Neural cell (in vitro differentiated cells): Measurements from ENCODE around the gene MRPS6. TPM values are rescaled to one million over a fixed set of nuclear protein-coding genes. Genes with fewer than 3 reads are reported as not detected.

ENCODE experiments used
- H2AFZ ChIP-seq: fragments of 200-600, 300-800 bp; sonication (generic), shearing (Covaris generic); 2 replicates; pipeline ENCODE4 v1.6.0; 2014; ENCODE audit warnings: low read depth, mild to moderate bottlenecking, antibody characterized with exemption, low read length, moderate library complexity
- H3F3A ChIP-seq: fragments of 200-600 bp; shearing (Covaris generic); 2 replicates; pipeline ENCODE4 v1.6.1; 2016; ENCODE audit warnings: mild to moderate bottlenecking, moderate library complexity, mixed read lengths, antibody characterized with exemption, low read length; ENCODE audit not compliant: insufficient read depth, poor library complexity, severe bottlenecking
- H3K27ac ChIP-seq: fragments of 200-600, 300-800 bp; sonication (generic), shearing (Covaris generic); 2 replicates; pipeline ENCODE4 v1.5.1; 2014; ENCODE audit warnings: mild to moderate bottlenecking, low read length, moderate library complexity
- H3K27me3 ChIP-seq: fragments of 300-800, 200-600 bp; sonication (generic), shearing (Covaris generic); 2 replicates; pipeline ENCODE4 v1.6.0; 2014; ENCODE audit warnings: mild to moderate bottlenecking, low read depth, low read length, moderate library complexity; ENCODE audit not compliant: insufficient read depth
- H3K36me3 ChIP-seq: fragments of 300-800, 200-600 bp; sonication (generic), shearing (Covaris generic); 2 replicates; pipeline ENCODE4 v1.5.1; 2014; ENCODE audit warnings: mild to moderate bottlenecking, antibody characterized with exemption, low read length, moderate library complexity; ENCODE audit not compliant: insufficient read depth
- H3K4me2 ChIP-seq: fragments of 300-800, 200-600 bp; sonication (generic), shearing (Covaris generic); 2 replicates; pipeline ENCODE4 v1.6.0; 2014; ENCODE audit warnings: mild to moderate bottlenecking, low read length
- H3K4me3 ChIP-seq: fragments of 300-800, 200-600 bp; sonication (generic), shearing (Covaris generic); 2 replicates; pipeline ENCODE4 v1.5.1; 2014; ENCODE audit warnings: mild to moderate bottlenecking, low read length, moderate library complexity
- H3K79me2 ChIP-seq: fragments of 200-600 bp; shearing (Covaris generic); replicated peaks from 2 replicates; pipeline ENCODE4 v1.6.0; 2014; ENCODE audit warnings: mild to moderate bottlenecking, low read length, moderate library complexity; ENCODE audit not compliant: insufficient read depth
- H3K9ac ChIP-seq: fragments of 300-800, 200-600 bp; sonication (generic), shearing (Covaris generic); 2 replicates; pipeline ENCODE4 v1.6.1; 2016; ENCODE audit warnings: mild to moderate bottlenecking, low read length, mixed read lengths
- H3K9me2 ChIP-seq: fragments of 200-600 bp; shearing (Covaris generic); 2 replicates; pipeline ENCODE4 v1.6.1; 2016; ENCODE audit warnings: mild to moderate bottlenecking, low read length, mixed read lengths; ENCODE audit not compliant: insufficient read depth
- H3K9me3 ChIP-seq: fragments of 200-600, 300-800 bp; sonication (generic), shearing (Covaris generic); 2 replicates; pipeline ENCODE4 v1.6.1; 2016; ENCODE audit warnings: mild to moderate bottlenecking, mixed run types, low read length, moderate library complexity, mixed read lengths
- H4K20me1 ChIP-seq: fragments of 200-600 bp; shearing (Covaris generic); 2 replicates; pipeline ENCODE4 v1.6.1; 2016; ENCODE audit warnings: mild to moderate bottlenecking, mixed run types; ENCODE audit not compliant: insufficient read depth
- EP300 ChIP-seq: fragments of 450-650 bp; conservative IDR thresholded peaks from 2 replicates; pipeline ENCODE4 v1.6.1; 2014; ENCODE audit warnings: antibody characterized with exemption, mild to moderate bottlenecking, moderate library complexity; ENCODE audit not compliant: poor library complexity, severe bottlenecking
- EZH2 ChIP-seq: fragments of 200-600, 300-800 bp; shearing (Covaris generic), sonication (generic); IDR thresholded peaks from 2 replicates; pipeline ENCODE4 v1.6.1; 2014; ENCODE audit warnings: antibody characterized with exemption, low read length, borderline replicate concordance, mild to moderate bottlenecking; ENCODE audit not compliant: insufficient read depth, poor library complexity, severe bottlenecking
- MXI1 ChIP-seq: fragments of 450-650 bp; conservative IDR thresholded peaks from 2 replicates; pipeline ENCODE4 v1.6.1; 2014; ENCODE audit warnings: antibody characterized with exemption, mild to moderate bottlenecking; ENCODE audit not compliant: poor library complexity, severe bottlenecking
- POLR2AphosphoS5 ChIP-seq: IDR thresholded peaks from 2 replicates; pipeline ENCODE4 v1.6.1; 2012
- RAD21 ChIP-seq: fragments of 450-650 bp; conservative IDR thresholded peaks from 2 replicates; pipeline ENCODE4 v1.6.1; 2014; ENCODE audit warnings: antibody characterized with exemption, mild to moderate bottlenecking, moderate library complexity
- SMC3 ChIP-seq: fragments of 450-650 bp; conservative IDR thresholded peaks from 2 replicates; pipeline ENCODE4 v1.6.1; 2014; ENCODE audit warnings: antibody characterized with exemption, mild to moderate bottlenecking, moderate library complexity; ENCODE audit not compliant: poor library complexity
- TAF1 ChIP-seq: IDR thresholded peaks from 2 replicates; pipeline ENCODE4 v1.6.1; 2012; ENCODE audit warnings: low read depth
- polyA plus RNA-seq: library from polyadenylated mRNA; depleted of rRNA; stranded (reverse); fragments of >200 nt; gene quantifications from 2 replicates; pipeline ENCODE4 v1.2.3, GENCODE V29; 2014
- TF ChIP-seq, protein P1 (sequence below): IDR thresholded peaks from 2 replicates; pipeline ENCODE4 v1.6.1; 2012; ENCODE audit warnings: borderline replicate concordance
- TF ChIP-seq, protein P2 (sequence below): fragments of 450-650 bp; IDR thresholded peaks from 2 replicates; pipeline ENCODE4 v1.5.1; 2014; ENCODE audit warnings: antibody characterized with exemption, mild to moderate bottlenecking, moderate library complexity; ENCODE audit not compliant: poor library complexity, severe bottlenecking

Gene MRPS6
- polyA plus RNA-seq, 1 donor from 2014 or later, result 70.1 TPM

DNA sequence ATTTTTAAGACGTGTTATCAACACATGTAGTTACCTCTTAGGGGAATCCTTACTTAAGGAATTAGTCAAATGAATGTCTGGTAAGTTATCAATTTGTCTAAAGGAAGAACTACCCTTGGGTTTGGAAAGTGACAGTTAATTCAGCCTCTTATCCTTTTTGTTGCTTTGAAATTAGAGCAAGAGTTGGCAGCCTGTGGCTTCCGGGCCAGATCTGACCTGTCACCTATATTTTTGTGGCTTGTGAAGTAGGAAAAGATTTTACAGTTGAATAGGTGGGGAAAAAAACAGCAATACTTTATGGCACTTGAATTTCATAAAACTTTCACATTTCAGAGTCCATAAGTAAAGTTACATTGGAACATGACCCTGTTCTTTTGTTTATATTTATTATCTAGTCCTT lies 5.5 kb downstream of the MRPS6 start:
- Histone ChIP-seq H3K9me2 (no peaks in the 10 kb centered on the region), H3K27me3 (no peaks in the 10 kb centered on the region), H3K4me2 (no peak overlapping the region), H3K9me3 (no peaks in the 10 kb centered on the region), H2AFZ (no peak overlapping the region), H3F3A (no peaks in the 10 kb centered on the region), H3K36me3 (no peaks in the 10 kb centered on the region), H3K79me2 (peaks cover 70% of the 10 kb centered on the region), H3K9ac (no peak overlapping the region), H4K20me1 (no peaks in the 10 kb centered on the region), H3K27ac (no peak overlapping the region), H3K4me3 (no peak overlapping the region)
- no peak for TF ChIP-seq EP300
- TF ChIP-seq SMC3, result no peak
- TF ChIP-seq, protein P1, sequence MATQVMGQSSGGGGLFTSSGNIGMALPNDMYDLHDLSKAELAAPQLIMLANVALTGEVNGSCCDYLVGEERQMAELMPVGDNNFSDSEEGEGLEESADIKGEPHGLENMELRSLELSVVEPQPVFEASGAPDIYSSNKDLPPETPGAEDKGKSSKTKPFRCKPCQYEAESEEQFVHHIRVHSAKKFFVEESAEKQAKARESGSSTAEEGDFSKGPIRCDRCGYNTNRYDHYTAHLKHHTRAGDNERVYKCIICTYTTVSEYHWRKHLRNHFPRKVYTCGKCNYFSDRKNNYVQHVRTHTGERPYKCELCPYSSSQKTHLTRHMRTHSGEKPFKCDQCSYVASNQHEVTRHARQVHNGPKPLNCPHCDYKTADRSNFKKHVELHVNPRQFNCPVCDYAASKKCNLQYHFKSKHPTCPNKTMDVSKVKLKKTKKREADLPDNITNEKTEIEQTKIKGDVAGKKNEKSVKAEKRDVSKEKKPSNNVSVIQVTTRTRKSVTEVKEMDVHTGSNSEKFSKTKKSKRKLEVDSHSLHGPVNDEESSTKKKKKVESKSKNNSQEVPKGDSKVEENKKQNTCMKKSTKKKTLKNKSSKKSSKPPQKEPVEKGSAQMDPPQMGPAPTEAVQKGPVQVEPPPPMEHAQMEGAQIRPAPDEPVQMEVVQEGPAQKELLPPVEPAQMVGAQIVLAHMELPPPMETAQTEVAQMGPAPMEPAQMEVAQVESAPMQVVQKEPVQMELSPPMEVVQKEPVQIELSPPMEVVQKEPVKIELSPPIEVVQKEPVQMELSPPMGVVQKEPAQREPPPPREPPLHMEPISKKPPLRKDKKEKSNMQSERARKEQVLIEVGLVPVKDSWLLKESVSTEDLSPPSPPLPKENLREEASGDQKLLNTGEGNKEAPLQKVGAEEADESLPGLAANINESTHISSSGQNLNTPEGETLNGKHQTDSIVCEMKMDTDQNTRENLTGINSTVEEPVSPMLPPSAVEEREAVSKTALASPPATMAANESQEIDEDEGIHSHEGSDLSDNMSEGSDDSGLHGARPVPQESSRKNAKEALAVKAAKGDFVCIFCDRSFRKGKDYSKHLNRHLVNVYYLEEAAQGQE, result no peak
- TF ChIP-seq, protein P2, sequence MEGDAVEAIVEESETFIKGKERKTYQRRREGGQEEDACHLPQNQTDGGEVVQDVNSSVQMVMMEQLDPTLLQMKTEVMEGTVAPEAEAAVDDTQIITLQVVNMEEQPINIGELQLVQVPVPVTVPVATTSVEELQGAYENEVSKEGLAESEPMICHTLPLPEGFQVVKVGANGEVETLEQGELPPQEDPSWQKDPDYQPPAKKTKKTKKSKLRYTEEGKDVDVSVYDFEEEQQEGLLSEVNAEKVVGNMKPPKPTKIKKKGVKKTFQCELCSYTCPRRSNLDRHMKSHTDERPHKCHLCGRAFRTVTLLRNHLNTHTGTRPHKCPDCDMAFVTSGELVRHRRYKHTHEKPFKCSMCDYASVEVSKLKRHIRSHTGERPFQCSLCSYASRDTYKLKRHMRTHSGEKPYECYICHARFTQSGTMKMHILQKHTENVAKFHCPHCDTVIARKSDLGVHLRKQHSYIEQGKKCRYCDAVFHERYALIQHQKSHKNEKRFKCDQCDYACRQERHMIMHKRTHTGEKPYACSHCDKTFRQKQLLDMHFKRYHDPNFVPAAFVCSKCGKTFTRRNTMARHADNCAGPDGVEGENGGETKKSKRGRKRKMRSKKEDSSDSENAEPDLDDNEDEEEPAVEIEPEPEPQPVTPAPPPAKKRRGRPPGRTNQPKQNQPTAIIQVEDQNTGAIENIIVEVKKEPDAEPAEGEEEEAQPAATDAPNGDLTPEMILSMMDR, result no peak
- no peak for TF ChIP-seq MXI1
- TF ChIP-seq RAD21, result no peak
- TF ChIP-seq TAF1, result no peak
- no peak for TF ChIP-seq POLR2AphosphoS5
- no peak for TF ChIP-seq EZH2

DNA sequence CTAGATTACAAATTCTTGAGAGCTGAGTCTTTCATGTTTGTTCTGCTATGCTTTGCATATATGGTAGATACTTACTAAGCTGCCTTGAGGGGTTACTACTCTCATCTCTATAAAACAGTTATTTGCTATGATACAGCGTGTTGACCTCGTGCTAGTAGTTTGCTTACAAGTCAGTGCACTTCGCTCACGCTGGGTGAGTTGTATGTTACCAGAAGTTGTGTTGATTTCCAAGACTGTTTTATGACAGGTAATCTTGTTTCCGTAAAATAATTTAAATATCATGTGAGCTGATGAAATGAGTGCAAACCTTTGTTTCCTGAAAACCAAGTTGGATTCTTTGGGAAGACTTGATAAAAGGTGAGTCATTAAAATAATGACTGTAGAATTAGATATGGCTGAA lies 7.3 kb downstream of the MRPS6 start:
- Histone ChIP-seq H3K9me2 (no peaks in the 10 kb centered on the region), H3K4me2 (no peak overlapping the region), H3K9me3 (no peaks in the 10 kb centered on the region), H3K27ac (no peak overlapping the region), H3F3A (no peaks in the 10 kb centered on the region), H3K4me3 (no peak overlapping the region), H2AFZ (no peak overlapping the region), H3K36me3 (no peaks in the 10 kb centered on the region), H3K79me2 (peaks cover 63% of the 10 kb centered on the region), H4K20me1 (no peaks in the 10 kb centered on the region), H3K27me3 (no peaks in the 10 kb centered on the region), H3K9ac (no peak overlapping the region)
- TF ChIP-seq POLR2AphosphoS5 (no peak), TAF1 (no peak), MXI1 (no peak), SMC3 (no peak)
- TF ChIP-seq, protein P1, result no peak
